SU-DHL-6 (cell line): ENCODE results near the gene TADA2B.
A peak's percentile ranks its signal among the peaks of the same experiment; 100 is the strongest.

ENCODE experiments used
- H2AFZ ChIP-seq: fragments of 200-600 bp; sonication (generic); 2 replicates; pipeline ENCODE4 v1.6.1; 2014; ENCODE audit warnings: low read depth, mild to moderate bottlenecking, moderate library complexity, mixed read lengths, antibody characterized with exemption, low read length; ENCODE audit not compliant: severe bottlenecking
- H3F3A ChIP-seq: fragments of 200-600 bp; shearing (Covaris generic); 2 replicates; pipeline ENCODE4 v1.6.0; 2016; ENCODE audit warnings: antibody characterized with exemption, mild to moderate bottlenecking; ENCODE audit not compliant: insufficient read depth
- H3K27ac ChIP-seq: fragments of 200-600 bp; sonication (generic); 2 replicates; pipeline ENCODE4 v1.5.1; 2016; ENCODE audit warnings: low read depth, mild to moderate bottlenecking, low read length, moderate library complexity, mixed read lengths
- H3K27me3 ChIP-seq: fragments of 200-600 bp; sonication (generic), shearing (Covaris generic); 2 replicates; pipeline ENCODE4 v1.6.0; 2014; ENCODE audit warnings: mild to moderate bottlenecking, low read length
- H3K36me3 ChIP-seq: fragments of 200-600 bp; sonication (generic); 2 replicates; pipeline ENCODE4 v1.6.1; 2014; ENCODE audit warnings: mild to moderate bottlenecking, low read length, mixed read lengths
- H3K4me2 ChIP-seq: fragments of 300-600, 200-600 bp; shearing (Covaris generic), sonication (generic); 2 replicates; pipeline ENCODE4 v1.6.0; 2014; ENCODE audit warnings: low read length, low read depth, mild to moderate bottlenecking; ENCODE audit not compliant: poor library complexity, severe bottlenecking
- H3K4me3 ChIP-seq: fragments of 200-600 bp; sonication (generic); 2 replicates; pipeline ENCODE4 v1.5.1; 2014; ENCODE audit warnings: antibody characterized with exemption, low read length, mild to moderate bottlenecking, mixed read lengths; ENCODE audit not compliant: insufficient read depth, poor library complexity, severe bottlenecking
- H3K79me2 ChIP-seq: fragments of 200-600 bp; sonication (generic); 2 replicates; pipeline ENCODE4 v1.6.1; 2014; ENCODE audit warnings: mild to moderate bottlenecking, low read length, moderate library complexity; ENCODE audit not compliant: insufficient read depth
- H3K9ac ChIP-seq: fragments of 200-600 bp; sonication (generic); 2 replicates; pipeline ENCODE4 v1.7.0; 2014; ENCODE audit warnings: mild to moderate bottlenecking, low read length
- H3K9me2 ChIP-seq: fragments of 200-600 bp; sonication (generic); replicated peaks from 2 replicates; pipeline ENCODE4 v1.6.1; 2014; ENCODE audit warnings: low read length; ENCODE audit not compliant: insufficient read depth
- H3K9me3 ChIP-seq: fragments of 200-600 bp; sonication (generic); 2 replicates; pipeline ENCODE4 v1.6.1; 2014; ENCODE audit warnings: low read length, mixed read lengths; ENCODE audit not compliant: insufficient read depth
- H4K20me1 ChIP-seq: fragments of 200-600 bp; sonication (generic); 2 replicates; pipeline ENCODE4 v1.6.1; 2014; ENCODE audit warnings: low read depth, mild to moderate bottlenecking, antibody characterized with exemption, low read length, moderate library complexity, mixed read lengths
- CTCF ChIP-seq: fragments of 200-600 bp; sonication (generic); IDR thresholded peaks from one replicate; pipeline ENCODE4 v1.5.1; 2017; ENCODE audit warnings: antibody characterized with exemption, mild to moderate bottlenecking, low read length, moderate library complexity; ENCODE audit not compliant: insufficient read depth, poor library complexity, severe bottlenecking
- EZH2phosphoT487 ChIP-seq: fragments of 200-600 bp; sonication (generic), shearing (Covaris generic); conservative IDR thresholded peaks from 2 replicates; pipeline ENCODE4 v1.6.1; 2018; ENCODE audit warnings: mild to moderate bottlenecking, antibody characterized with exemption, low read length, moderate library complexity, mixed read lengths

The TADA2B gene

GRCh38 chr4:7043284-7044136 lies at the start of gene TADA2B:
TSS of gene TADA2B (plus strand) at chr4:7043372. CDS start at chr4:7043580, 208 bp downstream.
- no peaks in the 10 kb centered on the region; the same call in 1 of the 2 replicates for H4K20me1 ChIP-seq
- no peaks in the 10 kb centered on the region for H3K9me3 ChIP-seq
- H3K27ac ChIP-seq, result peak within 1 kb of the TSS; percentile 1; the same call in 1 of the 2 replicates
- H3K9ac ChIP-seq, result peak within 1 kb of the TSS; percentile 77
- H3F3A ChIP-seq, result no peaks in the 10 kb centered on the region
- TF ChIP-seq EZH2phosphoT487 (no peak), CTCF (no peak)
- no peaks in the 10 kb centered on the region for H3K27me3 ChIP-seq
- peak within 1 kb of the TSS; percentile 78 for H3K4me2 ChIP-seq
- no peaks in the 10 kb centered on the region for H3K9me2 ChIP-seq
- H3K36me3 ChIP-seq, result no peaks in the 10 kb centered on the region
- H3K4me3 ChIP-seq, result peak within 1 kb of the TSS; percentile 67
- peaks cover 36% of the 10 kb centered on the region for H3K79me2 ChIP-seq
- H2AFZ ChIP-seq, result peak within 1 kb of the TSS; percentile 100

GRCh38 chr4:6996481-6996880 lies 46.7 kb upstream of the TADA2B start:
- Histone ChIP-seq H3K9me3 (no peaks in the 10 kb centered on the region), H3K4me3 (no peak overlapping the region), H3K9ac (no peak overlapping the region), H3K36me3 (no peaks in the 10 kb centered on the region), H3K9me2 (no peaks in the 10 kb centered on the region), H2AFZ (no peak overlapping the region), H3K27ac (no peak overlapping the region), H3K4me2 (no peak overlapping the region), H3F3A (no peaks in the 10 kb centered on the region), H4K20me1 (no peaks in the 10 kb centered on the region; the same call in 1 of the 2 replicates), H3K79me2 (no peaks in the 10 kb centered on the region; the same call in 1 of the 2 replicates), H3K27me3 (no peaks in the 10 kb centered on the region)
- TF ChIP-seq EZH2phosphoT487 (no peak), CTCF (no peak)

- no peaks in the 10 kb centered on the region for H3K36me3 ChIP-seq
Measured at GRCh38 chr4:6999172-7000086, 43.7 kb upstream of the TADA2B start.

More at GRCh38 chr4:6999172-7000086, 43.7 kb upstream of the TADA2B start:
- Histone ChIP-seq H3K9ac (no peak overlapping the region), H3K27ac (no peak overlapping the region), H2AFZ (no peak overlapping the region), H3K9me3 (no peaks in the 10 kb centered on the region), H3K9me2 (no peaks in the 10 kb centered on the region), H3K79me2 (no peaks in the 10 kb centered on the region), H4K20me1 (no peaks in the 10 kb centered on the region), H3F3A (no peaks in the 10 kb centered on the region), H3K27me3 (no peaks in the 10 kb centered on the region), H3K4me2 (no peak overlapping the region), H3K4me3 (no peak overlapping the region)
- TF ChIP-seq EZH2phosphoT487 (no peak), CTCF (no peak)
